ENCODE results near the gene SLIT3.
A peak's percentile ranks its signal among the peaks of the same experiment; 100 is the strongest.

The SLIT3 gene

DNA sequence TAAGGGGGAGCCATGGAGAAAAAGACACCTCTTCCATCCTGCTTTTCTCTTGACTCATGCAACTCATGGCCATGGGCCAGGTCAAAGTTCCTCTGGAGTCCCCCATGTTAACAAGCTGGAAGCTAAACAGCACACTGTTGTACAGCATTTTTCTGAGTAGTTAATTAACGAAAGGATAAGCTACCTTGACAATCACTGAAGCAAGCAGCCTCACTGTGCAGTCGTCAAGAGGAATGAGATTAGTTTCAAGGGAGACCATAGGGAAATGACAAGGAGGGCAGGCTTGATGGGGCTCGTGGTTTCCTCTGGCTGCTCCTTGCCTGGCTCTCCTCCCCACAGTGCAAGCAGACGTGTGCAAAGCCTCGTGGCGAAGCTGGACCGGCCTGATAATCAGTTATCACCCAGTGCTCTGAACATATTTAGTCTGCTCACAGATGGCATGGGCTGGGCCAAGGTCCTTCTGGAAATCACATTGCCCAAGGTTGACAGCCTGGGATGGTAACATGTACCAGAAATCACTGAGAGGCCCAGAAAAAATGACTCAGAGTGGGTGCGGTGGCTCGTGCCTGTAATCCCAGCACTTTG lies 209.5 kb downstream of the SLIT3 start:
- TF ChIP-seq, protein P1, sequence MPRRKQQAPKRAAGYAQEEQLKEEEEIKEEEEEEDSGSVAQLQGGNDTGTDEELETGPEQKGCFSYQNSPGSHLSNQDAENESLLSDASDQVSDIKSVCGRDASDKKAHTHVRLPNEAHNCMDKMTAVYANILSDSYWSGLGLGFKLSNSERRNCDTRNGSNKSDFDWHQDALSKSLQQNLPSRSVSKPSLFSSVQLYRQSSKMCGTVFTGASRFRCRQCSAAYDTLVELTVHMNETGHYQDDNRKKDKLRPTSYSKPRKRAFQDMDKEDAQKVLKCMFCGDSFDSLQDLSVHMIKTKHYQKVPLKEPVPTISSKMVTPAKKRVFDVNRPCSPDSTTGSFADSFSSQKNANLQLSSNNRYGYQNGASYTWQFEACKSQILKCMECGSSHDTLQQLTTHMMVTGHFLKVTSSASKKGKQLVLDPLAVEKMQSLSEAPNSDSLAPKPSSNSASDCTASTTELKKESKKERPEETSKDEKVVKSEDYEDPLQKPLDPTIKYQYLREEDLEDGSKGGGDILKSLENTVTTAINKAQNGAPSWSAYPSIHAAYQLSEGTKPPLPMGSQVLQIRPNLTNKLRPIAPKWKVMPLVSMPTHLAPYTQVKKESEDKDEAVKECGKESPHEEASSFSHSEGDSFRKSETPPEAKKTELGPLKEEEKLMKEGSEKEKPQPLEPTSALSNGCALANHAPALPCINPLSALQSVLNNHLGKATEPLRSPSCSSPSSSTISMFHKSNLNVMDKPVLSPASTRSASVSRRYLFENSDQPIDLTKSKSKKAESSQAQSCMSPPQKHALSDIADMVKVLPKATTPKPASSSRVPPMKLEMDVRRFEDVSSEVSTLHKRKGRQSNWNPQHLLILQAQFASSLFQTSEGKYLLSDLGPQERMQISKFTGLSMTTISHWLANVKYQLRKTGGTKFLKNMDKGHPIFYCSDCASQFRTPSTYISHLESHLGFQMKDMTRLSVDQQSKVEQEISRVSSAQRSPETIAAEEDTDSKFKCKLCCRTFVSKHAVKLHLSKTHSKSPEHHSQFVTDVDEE (CRISPR knock-in tag; IDR thresholded peaks at IDR 0.05): no peak
- no peak for TF ChIP-seq RARB (CRISPR knock-in tag; IDR thresholded peaks at IDR 0.05)
- TF ChIP-seq TCF4 (CRISPR knock-in tag; IDR thresholded peaks at IDR 0.05; ENCODE audit: borderline replicate concordance): no peak
- TF ChIP-seq ZFP30 (CRISPR knock-in tag; IDR thresholded peaks at IDR 0.05): no peak
- no peak for TF ChIP-seq CSRNP3 (CRISPR knock-in tag; IDR thresholded peaks at IDR 0.05)
- no peak for TF ChIP-seq ISL1 (CRISPR knock-in tag; IDR thresholded peaks at IDR 0.05)
- no peak for TF ChIP-seq ARNTL (CRISPR knock-in tag; IDR thresholded peaks at IDR 0.05; ENCODE audit: borderline replicate concordance, low read depth)
- no peak for TF ChIP-seq ZNF8 (CRISPR knock-in tag; IDR thresholded peaks at IDR 0.05)
- TF ChIP-seq CREB5 (CRISPR knock-in tag; IDR thresholded peaks at IDR 0.05; ENCODE audit: low read depth): no peak
- TF ChIP-seq ZFP3 (CRISPR knock-in tag; IDR thresholded peaks at IDR 0.05): no peak
- no peak for ATAC-seq

DNA sequence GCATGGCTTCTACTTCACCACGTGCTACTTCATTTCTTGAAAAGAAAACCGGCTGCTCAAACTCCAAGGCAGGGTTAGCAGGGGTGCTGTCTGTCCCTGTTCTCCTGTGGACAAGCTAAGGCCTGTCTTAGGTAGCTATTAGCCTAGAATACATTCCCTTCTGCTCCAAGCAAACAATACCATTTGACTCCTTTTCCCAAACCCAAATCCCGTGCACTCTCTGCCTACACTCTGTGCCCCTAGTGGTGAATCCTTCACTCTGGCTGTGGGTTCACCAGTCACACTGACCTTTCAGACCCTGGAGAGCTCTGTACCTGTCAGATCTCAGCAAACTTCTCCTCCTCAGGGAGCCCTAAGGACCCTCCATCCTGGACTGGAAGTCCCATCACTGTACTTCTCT lies 211.6 kb downstream of the SLIT3 start:
- ATAC-seq: peak; percentile 35; the same call in 2 of the 3 replicates

DNA sequence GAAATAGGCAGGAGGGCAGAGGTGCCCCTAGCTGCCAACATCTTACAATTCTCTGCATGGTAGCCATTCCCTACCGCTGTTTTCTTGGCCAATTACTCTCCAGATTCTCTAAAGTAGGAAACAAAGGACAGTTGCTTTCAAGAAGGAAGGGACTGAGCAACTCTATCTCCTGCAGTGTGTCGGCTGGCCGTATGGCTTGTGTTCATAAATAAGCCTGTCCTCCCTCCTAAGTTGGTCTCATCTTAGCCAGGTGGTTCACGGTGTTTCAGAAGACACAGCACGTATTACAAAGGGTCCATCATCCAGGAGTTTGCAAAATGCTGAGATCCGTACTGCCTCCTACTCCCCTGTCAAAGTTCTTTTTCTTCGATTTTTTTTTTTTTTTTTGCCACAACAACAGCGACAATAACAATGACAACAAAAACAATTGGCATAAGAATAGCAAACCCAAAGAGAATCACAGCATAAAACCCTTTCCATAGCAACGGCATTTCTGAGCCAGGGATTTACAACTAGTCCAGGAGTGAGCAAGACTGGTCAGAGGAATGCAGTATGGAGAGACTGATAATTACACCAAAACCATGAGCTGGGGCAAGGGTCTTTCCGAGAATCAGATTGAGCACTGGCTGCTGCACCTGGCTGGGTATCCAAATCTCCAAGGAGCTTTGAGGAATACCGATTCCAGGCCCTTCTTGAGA lies 212.8 kb downstream of the SLIT3 start:
- ATAC-seq: no peak
- TF ChIP-seq ZNF70 (CRISPR knock-in tag; IDR thresholded peaks at IDR 0.05) (no peak), ZFP30 (CRISPR knock-in tag; IDR thresholded peaks at IDR 0.05) (no peak)

More for the DNA sequence above, 211.6 kb downstream of the SLIT3 start:
- TF ChIP-seq ZNF565 (CRISPR knock-in tag; conservative IDR thresholded peaks at IDR 0.05; ENCODE audit: low read depth) (no peak), SNAI2 (CRISPR knock-in tag; IDR thresholded peaks at IDR 0.05) (no peak), ARNTL (CRISPR knock-in tag; IDR thresholded peaks at IDR 0.05; ENCODE audit: borderline replicate concordance, low read depth) (no peak), OSR1 (CRISPR knock-in tag; IDR thresholded peaks at IDR 0.05) (no peak), ISL1 (CRISPR knock-in tag; IDR thresholded peaks at IDR 0.05) (no peak), PPARA (CRISPR knock-in tag; IDR thresholded peaks at IDR 0.05; ENCODE audit: borderline replicate concordance) (no peak), CSRNP3 (CRISPR knock-in tag; IDR thresholded peaks at IDR 0.05) (no peak), ZFP3 (CRISPR knock-in tag; IDR thresholded peaks at IDR 0.05) (no peak), ZC3H10 (CRISPR knock-in tag; IDR thresholded peaks at IDR 0.05) (no peak), ESRRG (CRISPR knock-in tag; IDR thresholded peaks at IDR 0.05) (no peak)
- TF ChIP-seq, protein P1 (CRISPR knock-in tag; IDR thresholded peaks at IDR 0.05): no peak

Measured in SK-N-SH treated with all-trans-retinoic acid at 6 μM for 48 hours (cell line).